ENCODE measurements around the gene RILPL1. TPM values are rescaled to one million over a fixed set of nuclear protein-coding genes. Genes with fewer than 3 reads are reported as not detected.

Gene RILPL1
- total and polyA plus RNA-seq, 9 of the 15 experiments (the other 6 are each of a cell fraction or from before 2014, with no cell fraction given), result 0.25 to 10.6 (median 8.6) TPM

GRCh38 chr12:123427036-123427769 is 106.3 kb downstream of the RILPL1 start:
- H4K20me1 ChIP-seq (replicated peaks; ENCODE audit: control insufficient read depth, insufficient read depth, low read length), result no peaks in the 10 kb centered on the region
- no peak overlapping the region for H3K27ac ChIP-seq (ENCODE audit: extremely low read depth, low read depth, low read length)
- no peaks in the 10 kb centered on the region for H3K4me1 ChIP-seq (replicated peaks in 1 of 2; ENCODE audit: control insufficient read depth in 2 of 2, insufficient read depth in 2 of 2, low read length in 2 of 2)
- POLR2A ChIA-PET, result interaction anchor here (0.6 to 1.2 kb wide), 2 partner anchors 9 to 155 kb away, joined by 3 read pairs; no protein-coding TSS in a partner anchor
- 88% methylated on average over 8 of the region's 8 CpGs for WGBS (ENCODE audit: insufficient coverage, low coverage, missing lambda C conversion rate)
- in situ Hi-C loops (cut with MboI) (no loop called here), intact Hi-C loops (cut with micrococcal nuclease) (no loop called here)
- no peak for FAIRE-seq
- H3K9me3 ChIP-seq (replicated peaks; ENCODE audit: control insufficient read depth, insufficient read depth, low read depth, low read length), result no peaks in the 10 kb centered on the region; the same call in 1 of the 2 replicates
- H3K9ac ChIP-seq (ENCODE audit: insufficient read depth in 1 of 2, low read depth in 2 of 2, low read length in 2 of 2), result no peak overlapping the region
- H3K79me2 ChIP-seq (ENCODE audit: control insufficient read depth, insufficient read depth, low read length), result no peaks in the 10 kb centered on the region
- ATAC-seq, result no peak
- H3K27me3 ChIP-seq (ENCODE audit: control insufficient read depth in 2 of 2, insufficient read depth in 2 of 2, low read length in 2 of 2), result no peaks in the 10 kb centered on the region
- no peak overlapping the region for H2AFZ ChIP-seq (ENCODE audit: low read depth, low read length)
- no peak overlapping the region for H3K4me3 ChIP-seq
- BruUV-seq (replicated peaks), result no TSS peak
- H3K4me2 ChIP-seq (ENCODE audit: insufficient read depth, low read length), result no peak overlapping the region
- CTCF ChIA-PET (ENCODE audit: low intra/inter-chr PET ratio), result no interaction called here
- peaks cover 26% of the 10 kb centered on the region; the same call in 2 of the 3 replicates for H3K36me3 ChIP-seq (ENCODE audit: control insufficient read depth, insufficient read depth, low read length)
- no peaks in the 10 kb centered on the region for H3K9me1 ChIP-seq (ENCODE audit: control insufficient read depth, insufficient read depth, low read length)
- TF ChIP-seq, protein P1, sequence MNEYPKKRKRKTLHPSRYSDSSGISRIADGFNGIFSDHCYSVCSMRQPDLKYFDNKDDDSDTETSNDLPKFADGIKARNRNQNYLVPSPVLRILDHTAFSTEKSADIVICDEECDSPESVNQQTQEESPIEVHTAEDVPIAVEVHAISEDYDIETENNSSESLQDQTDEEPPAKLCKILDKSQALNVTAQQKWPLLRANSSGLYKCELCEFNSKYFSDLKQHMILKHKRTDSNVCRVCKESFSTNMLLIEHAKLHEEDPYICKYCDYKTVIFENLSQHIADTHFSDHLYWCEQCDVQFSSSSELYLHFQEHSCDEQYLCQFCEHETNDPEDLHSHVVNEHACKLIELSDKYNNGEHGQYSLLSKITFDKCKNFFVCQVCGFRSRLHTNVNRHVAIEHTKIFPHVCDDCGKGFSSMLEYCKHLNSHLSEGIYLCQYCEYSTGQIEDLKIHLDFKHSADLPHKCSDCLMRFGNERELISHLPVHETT (CRISPR knock-in tag; conservative IDR thresholded peaks at IDR 0.05 in 1 of 2, IDR thresholded peaks at IDR 0.05 in 1 of 2), result 0 out of 4 replicates have a peak, but pooled peaks of 1 of the 2 experiments have one; percentile 51
- no peak for TF ChIP-seq CBX1 (IDR thresholded peaks at IDR 0.05; ENCODE audit: low read depth)
- no peak for TF ChIP-seq BRD9 (IDR thresholded peaks at IDR 0.05; ENCODE audit: low read depth, partially characterized antibody)
- no peak for DNase-seq (ENCODE audit: extremely low read depth in 1 of 4, low spot score in 3 of 4)

Measured in K562 (cell line).